Measurements from ENCODE around the gene DSCAM.

DNA sequence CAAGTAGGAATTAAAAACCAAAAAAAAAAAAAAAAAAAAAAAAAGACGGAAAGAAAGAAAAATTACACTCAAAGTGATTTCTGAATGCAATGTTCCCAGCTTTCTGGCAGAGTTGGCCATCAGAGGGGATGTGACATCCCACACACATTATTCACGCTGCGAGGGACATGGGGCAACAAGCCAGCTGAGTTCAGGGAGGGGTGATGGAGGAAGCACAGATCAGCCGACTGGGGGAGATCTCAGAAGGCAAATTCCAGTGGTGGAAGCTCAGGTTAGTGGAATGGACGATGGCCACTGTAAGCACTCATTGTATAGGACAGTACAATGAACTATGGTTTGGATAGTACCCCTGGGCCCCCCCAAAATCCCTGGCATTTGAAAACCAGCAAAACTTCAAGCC lies 667.8 kb downstream of the DSCAM start:
- TF ChIP-seq POLR2AphosphoS5 (IDR thresholded peaks at IDR 0.05; ENCODE audit: low read depth, low read length), result no peak
- TF ChIP-seq POLR2A (IDR thresholded peaks at IDR 0.05; ENCODE audit: low read depth, low read length), result no peak
